HG03103 (cell line): ENCODE results near the gene ZCCHC10.

Experiments used
- ATAC-seq: cut with Tn5 transposase; IDR thresholded peaks from one replicate; pipeline ENCODE4 v1.9.1; 2021; ENCODE audit warnings: low read depth; ENCODE audit not compliant: unreplicated experiment

The ZCCHC10 gene

DNA sequence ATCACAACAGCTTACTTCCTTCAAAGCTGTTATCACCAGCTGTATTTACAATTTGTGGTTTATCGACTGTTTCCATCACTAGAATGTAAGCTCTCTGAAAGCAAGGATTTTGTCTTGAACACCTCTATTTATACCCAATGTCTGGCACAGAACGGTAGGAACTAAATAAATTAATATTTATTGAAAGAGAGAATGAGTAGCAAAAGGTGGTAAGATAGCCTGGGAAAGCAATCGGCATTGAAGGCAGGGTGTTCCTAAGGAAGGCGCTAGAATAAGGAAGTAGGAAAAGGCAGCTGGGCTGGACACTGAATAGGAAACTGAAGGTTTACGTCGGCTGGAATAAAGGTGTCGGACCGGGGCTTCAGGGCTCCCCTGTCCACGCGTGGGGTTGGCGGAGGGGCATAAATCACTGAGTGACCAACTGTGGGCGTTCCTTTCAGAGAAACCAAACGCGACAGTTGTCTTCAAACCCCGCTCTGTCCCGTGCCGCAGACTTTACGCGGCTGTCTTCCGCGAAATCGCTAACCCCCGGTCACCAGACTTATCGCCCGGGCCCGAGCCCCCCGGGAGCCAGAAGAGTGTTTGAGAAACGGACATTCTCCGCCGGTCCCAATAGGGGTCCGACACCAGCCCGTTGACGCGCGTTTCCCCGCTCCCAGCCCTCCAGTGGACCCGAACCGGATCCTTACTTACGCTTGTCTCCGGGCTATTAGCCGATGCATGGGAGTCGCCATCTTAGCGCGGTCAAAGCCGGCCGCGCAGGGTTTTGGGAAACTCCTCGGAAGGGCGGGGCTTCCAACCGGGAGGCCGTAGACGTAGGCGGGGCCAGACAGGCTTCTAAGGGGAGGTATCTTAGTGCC is at the start of gene ZCCHC10:
TSS of gene ZCCHC10 (minus strand) at position 746 of the 860 bp plus-strand sequence. CDS start at position 734, 12 bp downstream.
- peak; percentile 92 for ATAC-seq

GRCh38 chr5:133075572-133076536 is 49.5 kb upstream of the ZCCHC10 start:
- no peak for ATAC-seq

DNA sequence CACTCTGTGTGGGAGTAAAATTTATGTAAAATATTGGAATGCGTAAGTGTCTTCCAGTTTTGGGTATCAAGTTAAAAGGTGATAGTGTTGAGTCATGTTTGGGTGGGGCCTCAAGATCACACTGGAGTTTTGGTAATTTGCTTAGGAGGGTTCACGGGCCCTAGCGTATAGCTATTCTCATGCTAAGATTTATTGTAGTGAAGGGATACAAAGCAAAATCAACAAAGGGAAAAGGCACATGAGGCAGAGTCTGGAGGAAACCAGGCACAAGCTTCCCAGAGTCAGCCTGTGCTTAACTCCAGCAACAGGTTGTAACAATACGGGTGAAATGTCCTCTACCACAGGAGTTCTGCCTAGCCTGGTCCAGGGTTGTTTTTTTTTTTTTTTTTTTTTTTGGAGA is 45.7 kb upstream of the ZCCHC10 start:
- ATAC-seq, result no peak

GRCh38 chr5:133066045-133066444 is 39.7 kb upstream of the ZCCHC10 start:
- ATAC-seq, result no peak

DNA sequence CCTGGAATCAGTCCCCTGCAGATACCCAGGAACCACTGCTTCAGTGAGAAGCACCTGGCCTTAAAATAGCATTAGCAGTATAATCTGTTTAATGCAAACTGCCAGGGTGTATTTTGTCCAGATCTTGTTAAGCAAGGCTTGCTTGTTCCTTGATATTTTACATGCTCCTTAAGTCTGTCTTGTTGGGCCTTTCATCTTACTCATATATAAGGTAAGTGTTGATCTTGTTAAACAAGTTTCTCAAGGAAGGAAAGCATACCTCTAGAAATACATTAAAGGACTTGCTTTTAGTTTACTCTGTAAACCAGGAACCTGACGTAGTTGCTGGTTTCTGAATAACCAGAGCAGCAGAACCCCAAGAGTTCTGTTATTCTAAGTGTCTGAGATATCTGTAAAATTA is 39.1 kb upstream of the ZCCHC10 start:
- no peak for ATAC-seq

GRCh38 chr5:133063965-133064364 is 37.6 kb upstream of the ZCCHC10 start:
- no peak for ATAC-seq

DNA sequence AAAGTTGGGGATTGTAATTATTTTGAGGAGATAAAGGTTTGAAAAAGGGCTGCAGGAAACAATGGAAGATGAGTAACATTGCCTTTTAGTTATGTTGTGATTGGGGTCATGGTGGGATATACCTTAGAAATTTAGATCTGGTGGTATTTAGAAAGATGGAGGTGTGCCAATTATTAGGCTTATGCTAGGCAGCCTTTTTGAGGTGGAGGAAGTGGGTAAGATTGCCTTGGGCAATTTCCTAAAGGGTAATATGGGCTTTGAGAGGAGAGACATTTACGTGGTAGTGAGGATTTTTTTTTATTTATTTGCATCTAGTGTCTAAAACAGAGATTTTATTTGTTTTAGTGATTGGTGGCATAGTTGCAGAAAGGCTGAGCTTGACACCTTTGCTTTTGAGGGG is 35.9 kb upstream of the ZCCHC10 start:
- no peak for ATAC-seq

DNA sequence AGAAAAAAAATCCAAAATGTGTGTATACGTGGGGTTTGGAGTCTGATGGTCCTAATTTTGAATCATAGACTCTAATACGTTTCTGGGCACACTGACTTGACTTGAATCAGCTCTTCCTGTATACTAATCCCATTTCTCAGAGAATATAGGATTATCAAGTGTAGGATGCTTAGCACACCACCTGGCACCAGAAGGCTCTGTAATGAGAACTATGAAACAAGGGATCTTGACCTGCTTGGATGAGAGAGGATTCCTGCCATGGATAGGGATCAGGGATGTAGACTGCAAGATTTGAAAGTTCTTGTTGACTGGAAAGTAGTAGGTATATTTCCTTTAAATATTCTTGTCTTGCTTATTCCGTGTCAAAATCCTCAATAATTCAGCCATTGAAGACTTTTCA is 33.3 kb upstream of the ZCCHC10 start:
- no peak for ATAC-seq

- no peak for ATAC-seq
Observed at GRCh38 chr5:133056891-133057290, 30.5 kb upstream of the ZCCHC10 start.

DNA sequence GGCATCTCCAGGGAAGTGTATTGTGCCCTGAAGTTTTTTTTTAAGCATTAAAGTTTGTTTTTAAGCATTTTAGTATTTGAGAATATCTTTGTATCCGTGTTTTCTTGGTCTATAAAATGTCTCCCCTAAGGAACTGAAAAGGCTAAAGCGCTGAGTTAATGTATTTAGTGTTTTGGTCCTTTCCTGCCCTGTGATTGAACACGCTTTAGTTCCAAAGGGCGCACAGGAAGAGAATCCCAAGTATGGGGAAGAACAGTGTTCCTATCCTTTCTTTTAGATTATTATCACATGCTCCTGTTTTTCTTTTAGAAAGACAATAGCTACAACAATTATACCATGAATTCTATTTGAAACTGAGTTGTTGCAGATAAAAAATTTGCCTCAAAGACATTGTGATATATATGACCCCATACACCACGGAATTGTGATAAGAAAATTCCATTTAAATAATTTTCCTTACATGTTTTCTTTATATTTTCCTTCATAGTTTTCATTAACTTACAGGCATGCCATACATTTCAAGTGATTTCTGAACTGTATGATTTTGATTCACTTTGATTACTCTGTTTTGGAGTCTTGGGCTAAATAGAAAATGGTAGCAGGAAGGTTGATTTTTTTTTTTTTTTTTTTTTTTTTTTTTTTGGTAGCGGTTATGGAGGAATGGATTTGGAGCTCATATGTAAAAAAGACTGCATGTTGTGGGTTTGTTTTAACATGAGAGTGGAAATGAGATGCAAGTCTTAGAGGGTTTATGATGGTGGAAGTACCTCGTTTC is 28.5 kb upstream of the ZCCHC10 start:
- ATAC-seq, result no peak

DNA sequence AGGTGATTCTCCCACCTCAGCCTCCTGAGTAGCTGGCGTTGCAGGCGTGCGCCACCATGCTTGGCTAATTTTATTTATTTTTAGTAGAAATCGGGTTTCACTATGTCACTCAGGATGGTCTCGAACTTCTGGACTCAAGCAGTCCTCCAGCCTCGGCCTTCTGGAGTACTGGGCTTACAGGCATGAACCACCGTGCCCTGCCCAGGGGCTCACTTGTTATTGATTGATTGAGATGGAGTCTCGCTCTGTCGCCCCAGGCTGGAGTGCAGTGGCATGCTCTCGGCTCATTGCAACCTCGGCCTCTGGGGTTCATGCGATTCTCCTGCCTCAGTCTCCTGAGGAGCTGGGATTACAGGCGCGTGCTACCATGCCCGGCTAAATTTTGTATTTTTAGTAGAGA is 27.1 kb upstream of the ZCCHC10 start:
- ATAC-seq, result no peak

GRCh38 chr5:133052317-133053175 is 26.2 kb upstream of the ZCCHC10 start:
- ATAC-seq, result peak; percentile 27

- ATAC-seq, result peak; percentile 65
Observed at GRCh38 chr5:133051542-133052316, 25.4 kb upstream of the ZCCHC10 start, which contains the start of gene HSPA4. Gene HSPA4, plus strand, starts transcription at chr5:133052013. Its CDS starts 238 bp downstream, at chr5:133052251.

DNA sequence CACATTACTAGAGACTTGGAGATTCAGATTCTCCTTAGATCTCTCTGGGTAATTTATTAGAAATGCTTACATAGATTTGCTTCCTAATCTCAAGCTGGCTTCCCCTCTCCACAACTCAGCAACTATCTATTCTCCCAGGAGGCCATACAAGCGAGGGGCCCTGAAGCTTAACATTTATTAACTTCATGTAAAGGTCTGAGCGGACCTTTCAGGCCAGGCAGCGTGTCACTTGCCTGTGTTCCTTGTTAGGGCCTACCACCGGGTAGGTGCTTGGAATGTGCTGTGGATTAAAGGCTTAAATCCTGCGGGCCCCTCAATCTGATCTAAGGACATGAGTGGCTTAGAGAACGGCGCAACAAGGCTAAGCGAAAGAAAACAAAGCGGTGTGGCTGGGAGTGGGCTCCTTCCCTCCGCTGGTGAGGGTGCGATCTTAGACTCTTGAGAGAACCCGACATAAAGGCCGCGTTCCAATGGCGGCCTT is 24.8 kb upstream of the ZCCHC10 start:
- no peak for ATAC-seq

DNA sequence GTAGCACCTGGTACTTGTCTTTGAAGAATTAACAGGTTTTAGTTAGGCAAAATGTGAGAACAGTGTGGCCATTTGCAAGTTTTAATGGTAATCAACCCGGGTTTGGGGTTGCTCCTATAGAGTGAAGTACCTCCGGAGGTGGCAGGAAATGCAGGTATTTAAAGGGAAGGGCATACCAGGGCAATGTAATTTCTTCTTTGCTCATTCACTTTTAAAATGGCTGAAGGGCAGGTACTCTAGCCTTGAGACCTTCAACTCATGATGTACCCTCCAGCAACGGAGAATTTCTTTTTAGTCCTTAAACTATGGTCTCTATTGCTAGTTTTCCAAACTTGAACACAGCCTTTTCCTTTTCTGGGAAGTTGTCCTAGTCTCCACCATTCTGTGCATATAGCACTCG is 24.2 kb upstream of the ZCCHC10 start:
- ATAC-seq, result no peak

DNA sequence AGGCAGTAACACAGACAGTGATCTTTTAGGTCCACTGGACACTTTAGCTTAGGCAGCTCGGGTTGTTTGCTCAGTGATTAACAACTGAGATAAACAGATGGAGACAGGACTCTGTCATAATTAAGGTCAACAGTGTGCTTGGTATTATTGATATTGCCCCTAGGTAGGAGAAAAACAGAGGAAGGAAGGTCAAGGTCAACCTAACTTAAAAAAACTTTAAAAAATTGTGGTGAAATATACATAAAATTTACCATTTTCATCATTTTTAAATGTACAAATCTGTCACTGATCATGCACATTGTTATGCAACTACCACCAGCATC is 23.3 kb upstream of the ZCCHC10 start:
- ATAC-seq, result no peak

- ATAC-seq, result no peak
Observed at GRCh38 chr5:133048993-133049725, 22.8 kb upstream of the ZCCHC10 start.

- ATAC-seq, result no peak
Observed at GRCh38 chr5:133047404-133047803, 21.1 kb upstream of the ZCCHC10 start.
